HepG2 (cell line): ENCODE data around the gene PSD. TPM values are rescaled to one million over a fixed set of nuclear protein-coding genes. Genes with fewer than 3 reads are reported as not detected.

Experiments used
- BRCA1 ChIP-seq: sonication (generic); formaldehyde crosslinking; IDR thresholded peaks from 2 replicates; pipeline ENCODE4 v1.4.0; 2020; ENCODE audit warnings: missing genetic modification reagents
- BRF2 ChIP-seq: sonication (generic); formaldehyde crosslinking; IDR thresholded peaks from 2 replicates; pipeline ENCODE4 v1.8.1; 2022; ENCODE audit warnings: mild to moderate bottlenecking, missing genetic modification reagents
- CBX2 ChIP-seq, 2 experiments: fragments of 200-600 bp in 1 of 2; sonication (generic); formaldehyde crosslinking in 1 of 2; IDR thresholded peaks; 2 replicates each; pipeline versions ENCODE4 v1.7.0 to v1.8.1; 2018 to 2022; ENCODE audit warnings: low read depth in 2 of 2, low read length in 1 of 2, mild to moderate bottlenecking in 1 of 2, missing genetic modification reagents in 1 of 2
- CEBPB ChIP-seq: IDR thresholded peaks from 2 replicates; pipeline ENCODE4 v1.6.1; 2011; ENCODE audit warnings: low read depth, low read length, improper control_type of control experiment, borderline replicate concordance
- CENPX ChIP-seq: sonication (generic); formaldehyde crosslinking; IDR thresholded peaks from 2 replicates; pipeline ENCODE4 v1.9.0; 2021; ENCODE audit warnings: mild to moderate bottlenecking, missing genetic modification reagents, moderate library complexity
- FOXP4 ChIP-seq: sonication (generic); formaldehyde crosslinking; IDR thresholded peaks from 2 replicates; pipeline ENCODE4 v1.4.0; 2020; ENCODE audit warnings: missing genetic modification reagents
- GABPB1 ChIP-seq: IDR thresholded peaks from 2 replicates; pipeline ENCODE4 v1.6.1; 2016; ENCODE audit warnings: mild to moderate bottlenecking, missing genetic modification reagents, moderate library complexity, missing compliant biosample characterization
- HNRNPLL ChIP-seq: fragments of 200-400 bp; formaldehyde crosslinking; IDR thresholded peaks from 2 replicates; pipeline ENCODE4 v1.6.1; 2017; ENCODE audit warnings: mild to moderate bottlenecking, low read depth, low read length; ENCODE audit not compliant: poor library complexity, severe bottlenecking
- MAFG ChIP-seq: sonication (generic); formaldehyde crosslinking; IDR thresholded peaks from 2 replicates; pipeline ENCODE4 v1.5.1; 2020; ENCODE audit warnings: mild to moderate bottlenecking, missing genetic modification reagents
- MED1 ChIP-seq: sonication (generic); formaldehyde crosslinking; IDR thresholded peaks from 2 replicates; pipeline ENCODE4 v1.4.0; 2020; ENCODE audit warnings: missing genetic modification reagents
- MTERF4 ChIP-seq: sonication (generic); formaldehyde crosslinking; IDR thresholded peaks from 2 replicates; pipeline ENCODE4 v1.8.0; 2023; ENCODE audit warnings: mild to moderate bottlenecking, missing genetic modification reagents
- NFKB2 ChIP-seq: sonication (generic); formaldehyde crosslinking; IDR thresholded peaks from 2 replicates; pipeline ENCODE4 v1.4.0; 2020; ENCODE audit warnings: missing genetic modification reagents, borderline replicate concordance
- PLRG1 ChIP-seq: fragments of 450-650 bp; conservative IDR thresholded peaks from 2 replicates; pipeline ENCODE4 v1.6.1; 2016
- POLR2G ChIP-seq: fragments of 200-400 bp; formaldehyde crosslinking; IDR thresholded peaks from 2 replicates; pipeline ENCODE4 v1.6.1; 2018; ENCODE audit warnings: mild to moderate bottlenecking, low read depth, low read length, moderate library complexity
- REL ChIP-seq: sonication (generic); formaldehyde crosslinking; conservative IDR thresholded peaks from 2 replicates; pipeline ENCODE4 v1.8.0; 2022; ENCODE audit warnings: mild to moderate bottlenecking, missing genetic modification reagents, moderate library complexity
- SAP130 ChIP-seq: IDR thresholded peaks from 2 replicates; pipeline ENCODE4 v1.6.1; 2016; ENCODE audit warnings: low read depth
- ZNF326 ChIP-seq: sonication (generic); formaldehyde crosslinking; IDR thresholded peaks from 2 replicates; pipeline ENCODE4 v1.4.0; 2020; ENCODE audit warnings: missing genetic modification reagents, borderline replicate concordance
- ZNF350 ChIP-seq: sonication (generic); formaldehyde crosslinking; IDR thresholded peaks from 2 replicates; pipeline ENCODE4 v1.4.0; 2020; ENCODE audit warnings: mild to moderate bottlenecking, low read depth, missing genetic modification reagents, borderline replicate concordance
- ZNF567 ChIP-seq: sonication (generic); formaldehyde crosslinking; IDR thresholded peaks from 2 replicates; pipeline ENCODE4 v1.8.1; 2023; ENCODE audit warnings: mild to moderate bottlenecking, missing genetic modification reagents, borderline replicate concordance
- ZNF577 ChIP-seq: sonication (generic); formaldehyde crosslinking; IDR thresholded peaks from 2 replicates; pipeline ENCODE4 v1.4.0; 2020; ENCODE audit warnings: mild to moderate bottlenecking, low read depth, missing genetic modification reagents, borderline replicate concordance
- ZNF670 ChIP-seq: sonication (generic); formaldehyde crosslinking; IDR thresholded peaks from 2 replicates; pipeline ENCODE4 v1.8.0; 2022; ENCODE audit warnings: mild to moderate bottlenecking, missing genetic modification reagents, borderline replicate concordance
- ZNF724P ChIP-seq: sonication (generic); formaldehyde crosslinking; IDR thresholded peaks from 2 replicates; pipeline ENCODE4 v1.8.0; 2022; ENCODE audit warnings: missing genetic modification reagents, borderline replicate concordance
- ZNF75D ChIP-seq: sonication (generic); formaldehyde crosslinking; IDR thresholded peaks from 2 replicates; pipeline ENCODE4 v1.8.1; 2023; ENCODE audit warnings: missing genetic modification reagents, mild to moderate bottlenecking, borderline replicate concordance
- ZNF766 ChIP-seq: sonication (generic); formaldehyde crosslinking; IDR thresholded peaks from 2 replicates; pipeline ENCODE4 v1.5.0; 2020; ENCODE audit warnings: missing genetic modification reagents, borderline replicate concordance
- ZNF816 ChIP-seq: sonication (generic); formaldehyde crosslinking; IDR thresholded peaks from 2 replicates; pipeline ENCODE4 v1.8.0; 2022; ENCODE audit warnings: missing genetic modification reagents, mild to moderate bottlenecking, borderline replicate concordance
- ZNF841 ChIP-seq: sonication (generic); formaldehyde crosslinking; IDR thresholded peaks from 2 replicates; pipeline ENCODE4 v1.8.1; 2023; ENCODE audit warnings: missing genetic modification reagents, borderline replicate concordance
- polyA plus RNA-seq, 8 experiments: library from polyadenylated mRNA; depleted of rRNA in 3 of 8; stranded (reverse) in 7 of 8; unstranded in 1 of 8; fragments of >200 nt; fragmentation: Illumina TruSeq in 4 of 8; extraction: Trizol in 4 of 8; gene quantifications; 2 replicates each; pipeline versions ENCODE4 v1.2.1 to v1.2.3, GENCODE V29; 2011 to 2016; ENCODE audit warnings: low read depth in 4 of 8, missing spikeins in 1 of 8, mixed read lengths in 1 of 8; ENCODE audit not compliant: insufficient read depth in 1 of 8
- total RNA-seq, 5 experiments: library from RNA; depleted of rRNA; stranded (reverse); fragments of >200 nt; fragmentation: Illumina TruSeq; extraction: Trizol; gene quantifications; 2 replicates each; pipeline ENCODE4 v1.2.3, GENCODE V29; 2016; ENCODE audit warnings: low read depth in 1 of 5

Gene PSD
- total and polyA plus RNA-seq, 2 of the 13 experiments (the other 11 are each of a cell fraction or from before 2014, with no cell fraction given) = 0.35 to 0.58 TPM

GRCh38 chr10:102395400-102396316 lies 22.9 kb downstream of the PSD start, which contains the start of gene NFKB2 (continued):
- TF ChIP-seq ZNF766 (CRISPR knock-in tag) (0 out of 2 replicates have a peak, but pooled peaks have one; percentile 43), SAP130 (CRISPR knock-in tag) (peak; percentile 60; the same call in 1 of the 2 replicates), MTERF4 (no peak), REL (CRISPR knock-in tag) (no peak), ZNF567 (CRISPR knock-in tag) (no peak), MED1 (no peak), GABPB1 (CRISPR knock-in tag) (peak; percentile 91), PLRG1 (no peak), NFKB2 (no peak), ZNF326 (CRISPR knock-in tag) (no peak), POLR2G (0 out of 2 replicates have a peak, but pooled peaks have one; percentile 21), ZNF350 (CRISPR knock-in tag) (no peak), ZNF724P (CRISPR knock-in tag) (no peak), ZNF841 (CRISPR knock-in tag) (no peak), ZNF816 (CRISPR knock-in tag) (no peak), ZNF577 (CRISPR knock-in tag) (no peak), CENPX (CRISPR knock-in tag) (no peak), CEBPB (no peak), ZNF75D (no peak), BRF2 (CRISPR knock-in tag) (no peak), CBX2 (IDR thresholded peaks at IDR 0.05; ENCODE audit: low read depth, low read length) (no peak), CBX2 (CRISPR knock-in tag; IDR thresholded peaks at IDR 0.05; ENCODE audit: low read depth) (no peak), BRCA1 (no peak), ZNF670 (CRISPR knock-in tag) (no peak), MAFG (CRISPR knock-in tag) (no peak), HNRNPLL (peak; percentile 59), FOXP4 (CRISPR knock-in tag) (no peak)
